SW 1271 (cell line): ENCODE data around the gene JRKL.
A peak's percentile ranks its signal among the peaks of the same experiment; 100 is the strongest.
"Not testable (repeated sequence)": the region's sequence is repeated elsewhere in the genome, so short reads cannot be mapped to it uniquely, and the experiment has no call there.

ENCODE experiments used
- DNase-seq, 2 experiments: peaks; one replicate each; lab custom pipeline; 2025; lab: John Stamatoyannopoulos, UW

JRKL gene

GRCh38 chr11:96394773-96395172 lies 5.0 kb downstream of the JRKL start:
- no peak for DNase-seq

GRCh38 chr11:96396637-96397036 lies 6.8 kb downstream of the JRKL start:
- DNase-seq = no peak

GRCh38 chr11:96397863-96398262 lies 8.1 kb downstream of the JRKL start:
- no peak for DNase-seq

GRCh38 chr11:96400697-96401096 lies 10.9 kb downstream of the JRKL start:
- no peak for DNase-seq

GRCh38 chr11:96411412-96411811 lies 21.6 kb downstream of the JRKL start:
- peak in 1 of 2 experiments; percentile 38 for DNase-seq

- no peak for DNase-seq
These were observed 23.1 kb downstream of the JRKL start for GRCh38 chr11:96412761-96413381.

- no peak for DNase-seq
These were observed 23.6 kb downstream of the JRKL start for GRCh38 chr11:96413408-96413807.

- peak in 1 of 2 experiments; percentile 79 for DNase-seq
These were observed 34.9 kb downstream of the JRKL start for GRCh38 chr11:96424693-96425092.

- DNase-seq = no peak
These were observed 40.9 kb downstream of the JRKL start for GRCh38 chr11:96430668-96431067.

- not testable (repeated sequence) for DNase-seq
These were observed 42.8 kb downstream of the JRKL start for GRCh38 chr11:96432654-96433053.
